Measurements from ENCODE around the gene FAM171A2.
"Not testable (repeated sequence)": the region's sequence is repeated elsewhere in the genome, so short reads cannot be mapped to it uniquely, and the experiment has no call there.

DNA sequence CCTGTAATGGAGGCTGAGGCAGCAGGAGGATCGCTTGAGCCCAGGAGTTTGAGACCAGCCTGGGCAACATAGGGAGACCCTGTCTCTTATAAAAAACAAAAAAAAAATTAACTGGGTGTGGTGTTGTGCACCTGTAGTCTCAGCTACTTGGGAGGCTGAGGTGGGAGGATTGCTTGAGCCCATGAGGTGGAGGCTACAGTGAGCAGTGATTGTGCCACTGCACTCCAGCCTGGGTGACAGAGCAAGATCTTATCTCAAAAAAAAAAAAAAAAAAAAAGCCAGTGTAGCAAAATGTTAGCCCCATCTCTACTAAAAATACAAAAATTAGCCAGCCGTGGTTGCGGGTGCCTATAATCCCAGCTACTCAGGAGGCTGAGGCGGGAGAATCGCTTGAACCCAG lies 33.4 kb downstream of the FAM171A2 start:
- not testable (repeated sequence) for TF ChIP-seq SUZ12 (IDR thresholded peaks at IDR 0.05; ENCODE audit: extremely low read depth, insufficient read depth, insufficient read length); ZNF274 (IDR thresholded peaks at IDR 0.05; ENCODE audit: low read depth, low read length)
